Measurements from ENCODE around the gene CCND1. TPM values are rescaled to one million over a fixed set of nuclear protein-coding genes. Genes with fewer than 3 reads are reported as not detected.

The CCND1 gene
- total RNA-seq, 2 experiments from 2014 or later, result 0.21 to 0.42 TPM

DNA sequence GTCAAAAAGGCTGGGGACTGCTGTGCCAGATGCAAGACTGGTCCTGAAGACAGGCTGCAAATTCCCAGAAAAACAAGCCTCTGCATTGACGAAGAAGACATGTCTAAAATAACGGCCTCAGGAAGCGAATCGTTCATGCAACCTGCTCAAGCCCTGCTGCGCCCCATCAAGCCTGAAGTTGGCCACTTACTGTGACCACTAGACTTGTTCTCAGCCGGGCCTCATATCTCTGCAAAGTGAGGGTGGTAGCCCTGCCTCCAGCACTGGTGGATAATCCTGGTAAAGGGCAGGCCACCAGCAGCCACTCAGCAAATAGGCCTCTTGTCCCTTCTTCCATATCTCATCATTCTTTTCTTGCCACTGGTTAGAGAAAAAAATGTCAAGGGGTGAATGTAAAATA is 22.4 kb downstream of the CCND1 start:
- Mint-ChIP-seq H3K4me1 (no peaks in the 10 kb centered on the region), H3K36me3 (ENCODE audit: low read depth) (peaks cover 10% of the 10 kb centered on the region), H3K9me3 (no peaks in the 10 kb centered on the region), H3K27me3 (no peaks in the 10 kb centered on the region), H3K4me3 (no peak overlapping the region), H3K27ac (no peak overlapping the region)
- ChIA-PET POLR2A (no interaction called here), CTCF (no interaction called here)
- DNase-seq, result no peak

DNA sequence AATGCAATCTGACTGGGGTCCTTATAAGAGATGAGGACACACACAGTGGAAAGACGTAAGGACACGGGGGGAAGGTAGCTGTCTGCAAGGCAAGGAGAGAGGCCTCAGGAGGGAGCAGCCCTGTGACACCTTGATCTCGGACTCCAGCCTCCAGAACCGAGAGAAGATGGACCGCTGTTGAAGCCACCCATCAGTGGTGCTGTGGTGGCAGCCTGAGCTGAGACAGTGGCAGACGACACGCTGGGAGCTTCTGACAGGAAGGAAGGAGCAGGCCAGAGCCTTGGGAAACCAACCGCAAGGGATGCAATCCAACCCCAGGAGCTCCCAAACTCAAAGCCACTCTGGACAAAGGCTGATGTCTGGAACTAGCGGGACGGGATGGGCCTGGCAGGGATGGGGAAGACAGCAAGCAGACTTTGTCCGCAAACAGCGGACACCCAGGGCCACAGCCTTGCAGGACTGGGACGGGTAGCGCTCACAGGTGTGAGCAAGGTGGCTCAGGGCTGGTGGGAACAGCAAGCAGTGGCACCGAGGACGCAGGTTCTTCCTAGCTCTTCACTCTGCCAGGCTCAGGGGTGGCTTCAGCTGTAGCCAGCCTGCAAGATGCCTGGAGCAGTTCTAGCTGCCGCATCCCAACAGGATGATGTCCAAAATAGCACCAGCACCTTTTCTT is 23.3 kb downstream of the CCND1 start:
- Mint-ChIP-seq H3K4me1 (no peaks in the 10 kb centered on the region), H3K36me3 (ENCODE audit: low read depth) (peaks cover 14% of the 10 kb centered on the region), H3K4me3 (no peak overlapping the region), H3K9me3 (no peaks in the 10 kb centered on the region), H3K27ac (no peak overlapping the region), H3K27me3 (no peaks in the 10 kb centered on the region)
- no peak for DNase-seq
- POLR2A ChIA-PET, result interaction anchor here (0.6 kb wide), 1 partner anchor 1068 kb away, joined by 3 read pairs; no protein-coding TSS in a partner anchor
- CTCF ChIA-PET, result interaction anchor here (0.6 to 1.3 kb wide), 4 partner anchors 10 to 829 kb away, joined by 3 to 7 read pairs (median 3); partner anchors contain the start of gene LTO1

DNA sequence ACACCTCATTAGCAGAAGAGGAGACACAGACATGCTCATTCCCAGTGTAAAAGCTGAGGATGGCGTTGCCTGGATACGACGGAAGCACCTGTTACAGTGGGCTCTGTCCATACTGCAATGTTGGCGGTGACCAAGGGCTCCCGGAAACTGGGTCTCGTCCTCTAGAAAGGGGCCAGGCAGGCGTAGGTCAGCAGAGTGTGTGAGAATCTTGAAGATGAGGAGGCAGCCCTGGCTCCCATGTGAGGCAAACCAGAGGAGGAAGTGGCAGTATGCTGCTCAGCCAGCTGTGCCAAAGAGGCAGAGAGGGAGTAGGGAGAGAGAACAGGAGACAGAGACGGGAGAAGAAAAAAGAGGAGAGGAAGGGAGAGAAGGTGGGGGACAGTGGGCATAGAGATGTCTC is 23.9 kb downstream of the CCND1 start:
- ChIA-PET POLR2A (no interaction called here), CTCF (interaction anchor here (0.5 to 1.3 kb wide), 5 partner anchors 10 to 1109 kb away, joined by 3 to 7 read pairs (median 3); partner anchors contain the start of gene LTO1)

DNA sequence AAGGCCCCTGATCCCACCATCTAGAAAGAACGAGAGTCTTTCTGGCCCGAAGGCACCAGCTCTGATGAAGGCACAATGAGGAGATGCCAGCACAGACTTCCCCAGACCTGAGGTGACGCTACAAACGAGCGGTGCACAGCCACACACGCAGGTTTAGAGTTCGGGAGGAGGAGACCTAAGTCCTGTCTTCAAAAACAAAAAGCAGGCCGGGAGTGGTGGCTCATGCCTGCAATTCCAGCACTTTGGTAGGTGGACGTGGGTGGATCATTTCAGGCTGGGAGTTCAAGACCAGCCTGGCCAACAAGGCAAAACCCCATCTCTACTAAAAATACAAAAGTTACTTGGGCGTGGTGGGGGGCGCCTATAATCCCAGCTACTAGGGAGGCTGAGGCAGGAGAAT is 24.7 kb downstream of the CCND1 start:
- CTCF ChIA-PET, result interaction anchor here (1.1 kb wide), 1 partner anchor 9 kb away, joined by 3 read pairs; the partner anchor contains the start of gene LTO1
- no peak overlapping the region for H3K4me3 Mint-ChIP-seq
- H3K27me3 Mint-ChIP-seq, result no peaks in the 10 kb centered on the region
- no peak overlapping the region for H3K27ac Mint-ChIP-seq
- peaks cover 23% of the 10 kb centered on the region for H3K36me3 Mint-ChIP-seq (ENCODE audit: low read depth)
- DNase-seq, result no peak
- POLR2A ChIA-PET, result no interaction called here
- peaks cover 5% of the 10 kb centered on the region for H3K4me1 Mint-ChIP-seq
- no peaks in the 10 kb centered on the region for H3K9me3 Mint-ChIP-seq

More for the DNA sequence above, 23.9 kb downstream of the CCND1 start:
- H3K36me3 Mint-ChIP-seq (ENCODE audit: low read depth), result peaks cover 16% of the 10 kb centered on the region
- H3K9me3 Mint-ChIP-seq, result no peaks in the 10 kb centered on the region
- no peak for DNase-seq
- H3K4me1 Mint-ChIP-seq, result no peaks in the 10 kb centered on the region
- no peaks in the 10 kb centered on the region for H3K27me3 Mint-ChIP-seq
- H3K27ac Mint-ChIP-seq, result no peak overlapping the region
- no peak overlapping the region for H3K4me3 Mint-ChIP-seq

DNA sequence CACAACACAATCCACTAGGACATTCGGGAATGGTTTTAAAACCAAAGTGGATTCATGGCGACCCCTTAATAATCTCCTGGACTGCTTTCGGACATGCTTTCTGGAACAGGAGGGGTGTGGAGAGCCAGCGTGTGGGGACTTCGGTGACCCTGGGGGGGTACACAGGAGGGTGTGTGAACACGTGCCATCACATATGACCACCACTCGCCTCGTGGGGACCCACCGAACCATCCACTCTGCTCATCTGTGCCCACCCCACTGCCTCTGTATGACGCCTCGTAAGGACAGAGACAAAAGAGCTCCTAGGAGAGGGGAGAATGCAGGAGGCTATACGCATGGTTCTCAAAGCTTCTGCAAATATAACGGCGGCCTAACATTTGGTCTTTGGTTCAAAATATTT is 25.3 kb downstream of the CCND1 start:
- ChIA-PET POLR2A (no interaction called here), CTCF (no interaction called here)
- no peak for DNase-seq
- Mint-ChIP-seq H3K9me3 (no peaks in the 10 kb centered on the region), H3K36me3 (ENCODE audit: low read depth) (peaks cover 24% of the 10 kb centered on the region), H3K4me1 (peaks cover 5% of the 10 kb centered on the region), H3K4me3 (no peak overlapping the region), H3K27ac (no peak overlapping the region), H3K27me3 (no peaks in the 10 kb centered on the region)

DNA sequence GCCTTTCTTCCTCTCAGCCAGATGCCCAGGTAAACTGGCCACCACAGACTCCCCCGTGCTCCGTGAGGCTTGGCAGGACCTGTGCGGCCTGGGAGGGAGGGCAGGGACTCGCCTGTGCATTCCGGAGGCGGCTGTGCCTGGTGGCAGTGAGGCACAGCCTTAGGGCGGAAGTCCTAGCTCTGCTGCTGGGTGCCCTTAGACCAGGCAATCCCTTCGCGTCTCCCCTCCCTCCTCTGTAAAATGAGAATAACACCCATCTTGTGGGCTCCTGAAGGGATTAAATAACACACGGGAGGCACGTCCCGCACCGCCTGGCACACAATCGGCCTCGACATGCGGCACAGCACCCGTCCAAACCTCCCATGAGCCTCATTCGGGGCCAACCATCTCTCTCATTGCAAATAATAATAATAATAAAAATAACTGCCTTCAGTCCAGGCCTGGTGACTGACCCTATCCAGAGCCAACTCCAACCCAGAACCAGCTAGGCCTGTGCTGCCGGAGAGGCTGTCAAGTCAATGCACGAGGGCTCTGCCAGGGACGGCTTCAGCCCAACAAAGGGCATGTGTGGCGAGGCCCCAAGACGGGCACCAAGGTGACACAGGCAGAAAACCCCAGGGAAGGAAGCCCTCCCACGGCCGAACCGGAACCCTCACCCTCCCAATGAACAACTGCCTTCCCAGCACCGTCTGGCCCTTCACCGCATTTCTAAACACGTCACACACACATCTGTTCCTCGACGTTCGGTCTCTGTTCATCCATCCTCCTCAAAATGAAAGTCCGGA is 26.0 kb downstream of the CCND1 start:
- no peak for DNase-seq
- no peaks in the 10 kb centered on the region for H3K27me3 Mint-ChIP-seq
- POLR2A ChIA-PET, result no interaction called here
- H3K27ac Mint-ChIP-seq, result no peak overlapping the region
- H3K36me3 Mint-ChIP-seq (ENCODE audit: low read depth), result peaks cover 24% of the 10 kb centered on the region
- H3K4me1 Mint-ChIP-seq, result peaks cover 5% of the 10 kb centered on the region
- H3K4me3 Mint-ChIP-seq, result no peak overlapping the region
- no peaks in the 10 kb centered on the region for H3K9me3 Mint-ChIP-seq
- CTCF ChIA-PET, result no interaction called here

DNA sequence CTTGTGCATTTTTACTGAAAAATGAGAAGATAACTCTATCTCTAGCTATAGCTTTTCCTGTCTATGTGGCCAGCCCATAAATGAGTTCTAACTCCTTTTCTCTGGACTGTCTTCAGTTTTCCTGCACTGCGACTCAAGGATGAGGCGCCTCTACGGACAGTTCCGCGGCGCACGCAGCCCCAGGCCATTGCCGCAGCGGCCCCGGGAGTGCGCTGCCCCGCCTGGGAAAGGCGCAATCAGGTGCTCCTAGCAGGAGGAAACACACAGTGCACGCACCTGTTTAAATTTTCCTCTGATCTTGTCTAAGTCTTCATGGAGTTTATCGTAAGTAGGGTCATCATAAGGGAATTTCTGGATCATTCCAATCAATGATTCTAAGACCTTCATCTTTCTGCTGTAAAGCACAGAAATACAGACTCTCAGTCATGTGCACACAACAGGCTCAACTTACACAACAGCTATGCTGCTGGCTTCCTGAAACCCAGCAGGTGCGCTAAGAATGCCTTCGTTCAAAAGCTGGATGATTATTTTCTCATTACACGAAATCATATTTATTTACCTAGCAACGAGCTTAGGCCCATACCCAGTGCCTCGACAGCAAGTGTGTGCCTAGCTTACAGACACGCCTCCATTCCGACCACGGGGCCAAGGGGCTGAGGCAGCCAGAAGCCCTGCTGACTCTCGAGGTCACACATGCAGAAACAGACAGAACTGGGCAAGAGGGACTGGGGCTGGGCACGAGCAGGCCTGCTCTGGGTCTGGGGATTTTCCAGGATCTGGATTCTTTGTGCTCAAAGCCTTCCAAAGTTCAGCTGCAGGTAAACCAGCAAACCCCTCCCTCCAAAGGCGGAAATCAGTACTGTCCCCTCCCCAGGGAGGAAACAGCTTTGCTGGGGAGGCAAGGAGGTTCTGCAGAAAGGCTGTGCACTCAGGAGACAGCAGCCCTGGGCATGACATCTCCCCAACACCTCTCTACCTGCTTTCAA is 27.0 kb downstream of the CCND1 start:
- Mint-ChIP-seq H3K27ac (peak overlapping the region; percentile 6), H3K9me3 (no peaks in the 10 kb centered on the region), H3K27me3 (no peaks in the 10 kb centered on the region), H3K4me3 (no peak overlapping the region), H3K36me3 (ENCODE audit: low read depth) (peaks cover 24% of the 10 kb centered on the region), H3K4me1 (peaks cover 9% of the 10 kb centered on the region)
- ChIA-PET POLR2A (no interaction called here), CTCF (no interaction called here)
- DNase-seq, result no peak

DNA sequence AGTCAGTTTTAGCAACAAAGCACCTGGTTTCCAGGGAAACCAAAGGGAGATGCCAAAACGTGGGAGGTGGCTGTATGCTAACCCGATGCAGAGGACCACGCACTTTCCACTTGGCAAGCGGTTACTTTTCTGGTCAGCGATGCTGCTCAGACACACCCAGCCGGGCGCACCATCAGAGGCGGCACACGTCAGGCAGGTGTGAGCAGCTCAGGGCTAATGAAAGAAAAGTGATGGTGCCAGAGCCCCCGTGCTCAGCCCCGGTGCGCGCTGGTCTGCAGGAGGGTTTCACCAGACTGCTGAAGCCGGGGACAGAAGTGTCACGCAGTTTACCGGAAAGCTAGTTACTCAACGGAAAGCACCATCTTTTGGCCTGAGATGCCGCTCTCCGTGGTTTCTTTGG is 28.5 kb downstream of the CCND1 start:
- Mint-ChIP-seq H3K36me3 (ENCODE audit: low read depth) (peaks cover 27% of the 10 kb centered on the region), H3K4me1 (peaks cover 20% of the 10 kb centered on the region), H3K4me3 (no peak overlapping the region), H3K9me3 (no peaks in the 10 kb centered on the region), H3K27me3 (no peaks in the 10 kb centered on the region), H3K27ac (no peak overlapping the region)
- DNase-seq, result no peak
- ChIA-PET POLR2A (no interaction called here), CTCF (interaction anchor here (0.6 to 1.6 kb wide), 3 partner anchors 8 to 1014 kb away, joined by 3 to 4 read pairs (median 3); no protein-coding TSS in a partner anchor)

DNA sequence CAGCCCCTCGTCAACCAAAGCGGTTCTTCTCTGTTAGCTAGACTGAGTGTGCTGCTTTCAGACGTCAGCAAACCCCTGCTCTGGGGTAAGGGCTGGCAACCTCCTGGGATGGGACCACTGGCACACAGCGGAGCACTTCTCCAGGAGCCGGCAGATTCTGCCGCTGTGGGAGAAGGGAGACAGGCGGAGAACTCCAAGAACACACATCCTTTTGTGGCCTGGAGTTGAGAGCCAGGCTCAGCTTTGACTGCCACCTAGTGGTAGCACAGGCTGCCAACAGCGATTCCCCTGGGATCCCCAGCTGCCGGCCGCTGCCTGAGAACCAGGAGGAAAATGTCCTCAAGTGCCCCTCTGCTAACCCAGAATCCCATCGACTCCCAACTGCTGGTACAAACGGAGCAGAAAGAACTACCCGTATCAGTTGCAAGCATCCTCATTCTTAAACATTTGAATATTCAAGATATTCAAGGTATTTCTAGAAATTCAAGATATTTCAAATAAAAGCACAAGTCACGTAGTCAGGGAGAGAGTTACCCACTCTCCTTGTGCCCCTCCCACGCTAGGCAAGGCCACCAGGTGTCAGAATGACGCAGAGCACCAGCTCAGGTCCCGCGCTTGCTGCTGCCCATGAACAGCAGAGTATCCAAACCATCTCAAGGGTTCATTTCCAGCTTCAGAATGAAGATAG is 29.3 kb downstream of the CCND1 start:
- DNase-seq, result peak; percentile 61
- no peak overlapping the region for H3K4me3 Mint-ChIP-seq
- ChIA-PET POLR2A (no interaction called here), CTCF (interaction anchor here (0.7 to 1.6 kb wide), 3 partner anchors 9 to 880 kb away, joined by 3 to 4 read pairs (median 3); no protein-coding TSS in a partner anchor)
- H3K27me3 Mint-ChIP-seq, result no peaks in the 10 kb centered on the region
- H3K27ac Mint-ChIP-seq, result no peak overlapping the region
- no peaks in the 10 kb centered on the region for H3K9me3 Mint-ChIP-seq
- H3K4me1 Mint-ChIP-seq, result peaks cover 23% of the 10 kb centered on the region
- peaks cover 20% of the 10 kb centered on the region for H3K36me3 Mint-ChIP-seq (ENCODE audit: low read depth)

DNA sequence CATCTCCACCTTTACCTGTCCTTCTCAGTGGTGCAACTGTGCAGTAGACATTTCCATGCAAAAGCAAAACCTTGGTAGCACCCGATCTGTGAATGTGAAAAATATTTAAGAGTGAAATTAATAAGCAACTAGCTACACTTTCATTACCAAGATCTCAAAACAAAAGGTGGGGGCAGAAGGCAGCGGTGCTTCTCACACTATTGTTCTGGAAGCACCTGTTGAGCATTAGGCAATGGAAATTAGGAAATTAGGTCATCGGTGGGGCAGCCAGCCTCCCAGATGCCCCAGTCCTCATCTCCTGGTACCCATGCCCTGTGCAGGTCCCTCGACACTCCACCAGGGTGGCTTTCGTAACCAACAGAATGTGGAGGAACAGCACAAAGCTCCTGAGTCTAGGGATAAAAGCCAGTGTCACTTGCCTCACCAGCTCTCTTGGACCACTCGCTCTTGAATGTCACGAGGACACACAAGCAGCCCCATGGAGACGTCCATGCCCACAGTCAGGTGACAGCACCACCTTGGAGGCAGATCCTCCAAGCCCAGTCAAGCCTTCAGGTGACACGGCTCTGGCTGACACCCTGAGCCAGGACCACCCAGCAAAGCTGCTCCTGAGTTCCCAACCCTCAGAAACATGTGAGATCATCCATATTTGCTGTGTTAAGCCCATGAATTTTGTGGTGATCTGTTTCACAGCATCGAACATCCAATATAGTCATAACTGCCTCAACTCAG is 30.9 kb downstream of the CCND1 start:
- Mint-ChIP-seq H3K4me3 (no peak overlapping the region), H3K27me3 (peaks cover 2% of the 10 kb centered on the region), H3K27ac (no peak overlapping the region), H3K4me1 (peaks cover 25% of the 10 kb centered on the region), H3K9me3 (no peaks in the 10 kb centered on the region), H3K36me3 (ENCODE audit: low read depth) (peaks cover 19% of the 10 kb centered on the region)
- CTCF ChIA-PET, result no interaction called here
- no peak for DNase-seq
- POLR2A ChIA-PET, result no interaction called here

DNA sequence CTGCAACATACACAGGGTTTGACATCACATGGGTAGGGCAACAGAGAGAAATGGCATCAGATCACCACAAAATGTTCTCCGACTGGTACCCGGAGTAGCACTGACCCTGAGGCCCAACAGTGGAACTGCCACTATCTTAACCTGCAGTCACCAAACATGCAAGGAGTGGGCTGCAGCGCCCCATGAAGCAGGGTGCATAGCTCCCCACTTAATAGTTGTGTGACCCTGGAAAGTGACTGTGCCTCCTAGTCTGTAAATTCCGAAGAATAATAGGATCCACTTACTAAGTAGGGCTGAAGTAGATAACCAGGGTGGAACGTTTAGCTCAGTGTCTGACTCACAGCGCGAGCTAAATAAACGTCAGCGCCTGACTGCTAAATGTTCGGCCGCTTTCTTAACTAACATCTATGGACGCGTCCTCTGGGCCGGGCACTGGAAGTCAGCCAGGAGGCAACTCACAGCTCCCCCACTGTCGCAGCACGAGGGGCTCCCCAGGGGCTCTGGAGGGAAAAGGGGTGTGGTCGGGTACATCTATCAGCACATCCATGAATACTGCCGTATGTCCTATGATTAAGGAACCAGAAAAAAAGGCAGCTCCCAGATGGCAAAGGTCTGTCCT is 33.4 kb downstream of the CCND1 start:
- POLR2A ChIA-PET, result no interaction called here
- peak; percentile 14 for DNase-seq
- Mint-ChIP-seq H3K27ac (peak overlapping the region; percentile 93), H3K9me3 (no peaks in the 10 kb centered on the region), H3K27me3 (peaks cover 9% of the 10 kb centered on the region), H3K4me1 (peaks cover 25% of the 10 kb centered on the region), H3K4me3 (peak overlapping the region; percentile 97), H3K36me3 (ENCODE audit: low read depth) (peaks cover 13% of the 10 kb centered on the region)
- CTCF ChIA-PET, result interaction anchor here (0.6 to 1.2 kb wide), 3 partner anchors 9 to 1748 kb away, joined by 3 read pairs; no protein-coding TSS in a partner anchor

Measured in activated CD4-positive, alpha-beta T cell treated with anti-CD3 and anti-CD28 coated beads, Interleukin-2, amount 10 ng/mL, durations not matched to agents 7 days and 5 days (primary cell).